Upper lobe of left lung (tissue), 6 donors: Measurements from ENCODE around the gene STK26. TPM values are rescaled to one million over a fixed set of nuclear protein-coding genes. Genes with fewer than 3 reads are reported as not detected.

Experiments
- ATAC-seq, 2 donors: fragments of 200-7000 bp; cut with Tn5 transposase; one replicate each; pipeline ENCODE4 v1.9.1; 2022; ENCODE audit warnings: mild to moderate bottlenecking in 2 of 2, moderate library complexity in 2 of 2; ENCODE audit not compliant: low FRiP score in 2 of 2
- DNase-seq, 2 donors: peaks; one replicate each; pipeline ENCODE4 v3.0.0-alpha.2; 2019 to 2020
- H3K27ac ChIP-seq, 4 donors: fragments of 200-600 bp; sonication (generic); one replicate each; pipeline ENCODE4 v1.5.1; 2016 to 2019
- H3K27me3 ChIP-seq, 4 donors: fragments of 200-600 bp; sonication (generic); one replicate each; pipeline ENCODE4 v1.5.1; 2017 to 2019
- H3K36me3 ChIP-seq, 4 donors: fragments of 200-600 bp; sonication (generic); one replicate each; pipeline ENCODE4 v1.5.1; 2016 to 2019
- H3K4me1 ChIP-seq, 4 donors: fragments of 200-600 bp; sonication (generic); one replicate each; pipeline ENCODE4 v1.5.1; 2018 to 2019
- H3K4me3 ChIP-seq, 4 donors: fragments of 200-600 bp; sonication (generic); one replicate each; pipeline ENCODE4 v1.5.1; 2017 to 2019; ENCODE audit warnings: mild to moderate bottlenecking in 2 of 4, moderate library complexity in 1 of 4
- H3K9me3 ChIP-seq, 4 donors: fragments of 200-600 bp; sonication (generic); one replicate each; pipeline ENCODE4 v1.5.1; 2018 to 2019
- CTCF ChIP-seq, 6 experiments: fragments of 450-650 bp in 4 of 6; fragments of 200-600 bp in 2 of 6; sonication (generic) in 2 of 6; IDR thresholded peaks; one replicate each; pipeline ENCODE4 v1.5.1; 2016 to 2019; ENCODE audit warnings: antibody characterized with exemption in 6 of 6
- EP300 ChIP-seq, 4 donors: sonication (generic); formaldehyde crosslinking; IDR thresholded peaks; one replicate each; pipeline ENCODE4 v1.5.1; 2017; ENCODE audit warnings: antibody characterized with exemption in 4 of 4, control low read depth in 2 of 4
- POLR2A ChIP-seq, 4 donors: fragments of 450-650 bp; IDR thresholded peaks; one replicate each; pipeline ENCODE4 v1.5.1; 2016 to 2017; ENCODE audit warnings: antibody characterized with exemption in 4 of 4, mild to moderate bottlenecking in 2 of 4
- POLR2AphosphoS5 ChIP-seq, 2 donors: sonication (generic); formaldehyde crosslinking; IDR thresholded peaks; one replicate each; pipeline ENCODE4 v1.5.1; 2017; ENCODE audit warnings: antibody characterized with exemption in 2 of 2
- WGBS, 2 donors: methylation state at CpG; one replicate each; pipeline ENCODE4 v1.1.5; 2017 to 2018; 5-methylcytosine and 5-hydroxymethylcytosine counted together
- total RNA-seq, 6 donors: library from RNA; depleted of rRNA in 4 of 6; stranded (reverse); fragments of >200 nt in 4 of 6; gene quantifications; one replicate each; pipeline versions ENCODE4 v1.1.0 to v1.2.1, GENCODE V29; 2016 to 2021
- donor health status: DM: no; HTN: no; CAD: no; lungs with moderate emphysema.
- donor health status: DM: no; HTN: yes; CAD: no; lungs with severe emphysema.

The STK26 gene
- total RNA-seq, 6 donors from 2014 or later = 2.9 to 14.0 (median 11.1) TPM

GRCh38 chrX:132120913-132121312 is 97.8 kb downstream of the STK26 start:
- H3K27me3 ChIP-seq = no peaks in the 10 kb centered on the region
- TF ChIP-seq POLR2A (IDR thresholded peaks at IDR 0.05) (no peak), POLR2AphosphoS5 (IDR thresholded peaks at IDR 0.05) (no peak), EP300 (IDR thresholded peaks at IDR 0.05) (no peak), CTCF (IDR thresholded peaks at IDR 0.05) (no peak)
- DNase-seq (no peak), ATAC-seq (no peak)
- WGBS, 2 donors = 60 to 69% methylated on average over 1 to 4 of the region's 4 CpGs
- H3K4me3 ChIP-seq = no peak overlapping the region
- no peaks in the 10 kb centered on the region for H3K36me3 ChIP-seq
- H3K9me3 ChIP-seq = no peaks in the 10 kb centered on the region
- H3K4me1 ChIP-seq = no peaks in the 10 kb centered on the region
- no peak overlapping the region for H3K27ac ChIP-seq

Other genes starting within 250 kb of the STK26 start
- gene FRMD7, start 104.7 kb downstream of the STK26 start, total RNA-seq = not detected
- gene RAP2C, start 196.1 kb downstream of the STK26 start, total RNA-seq = 10 to 100 TPM; 13.5 to 27.2 (median 22.0) TPM